Glutamatergic neuron (in vitro differentiated cells): ENCODE measurements around the gene CD300LG. TPM values are rescaled to one million over a fixed set of nuclear protein-coding genes. Genes with fewer than 3 reads are reported as not detected.

Experiments
- DNase-seq: peaks from one replicate; pipeline ENCODE4 v3.0.0; 2022
- H3K27ac Mint-ChIP-seq: one replicate; pipeline ENCODE4 v1.8.0; 2020; ENCODE audit warnings: mild to moderate bottlenecking, mixed read lengths, inconsistent platforms; ENCODE audit not compliant: unreplicated experiment
- H3K27me3 Mint-ChIP-seq: one replicate; pipeline ENCODE4 v1.8.0; 2020; ENCODE audit warnings: mild to moderate bottlenecking, moderate library complexity, mixed read lengths, inconsistent platforms; ENCODE audit not compliant: unreplicated experiment
- H3K36me3 Mint-ChIP-seq: one replicate; pipeline ENCODE4 v1.8.0; 2020; ENCODE audit warnings: mild to moderate bottlenecking, mixed read lengths, inconsistent platforms; ENCODE audit not compliant: unreplicated experiment
- H3K4me1 Mint-ChIP-seq: one replicate; pipeline ENCODE4 v1.8.0; 2020; ENCODE audit warnings: mild to moderate bottlenecking, low read depth, mixed read lengths, inconsistent platforms; ENCODE audit not compliant: unreplicated experiment
- H3K4me3 Mint-ChIP-seq: one replicate; pipeline ENCODE4 v1.8.0; 2020; ENCODE audit warnings: mild to moderate bottlenecking, mixed read lengths, inconsistent platforms; ENCODE audit not compliant: unreplicated experiment
- H3K9me3 Mint-ChIP-seq: one replicate; pipeline ENCODE4 v1.8.0; 2020; ENCODE audit warnings: mild to moderate bottlenecking, moderate library complexity, mixed read lengths, inconsistent platforms; ENCODE audit not compliant: unreplicated experiment
- CTCF ChIP-seq: fragments of 200-600 bp; sonication (generic); IDR thresholded peaks from one replicate; pipeline ENCODE4 v1.5.0; 2021; ENCODE audit not compliant: partially characterized antibody, unreplicated experiment
- total RNA-seq: library from RNA; stranded (reverse); fragmentation: NEBNext Ultra II Directional; extraction: Animal tissue kit (Norgen Biotek cat#: 25700); gene quantifications from one replicate; pipeline ENCODE4 v1.2.1, GENCODE V29; 2021; ENCODE audit not compliant: unreplicated experiment

Gene CD300LG
- total RNA-seq, 1 donor from 2014 or later: not detected

- Mint-ChIP-seq H3K27ac (peak overlapping the region; percentile 81), H3K9me3 (peaks cover 3% of the 10 kb centered on the region), H3K4me1 (peaks cover 10% of the 10 kb centered on the region), H3K36me3 (no peaks in the 10 kb centered on the region), H3K4me3 (no peak overlapping the region), H3K27me3 (peaks cover 5% of the 10 kb centered on the region)
- no peak for TF ChIP-seq CTCF
- DNase-seq: no peak
Measured at GRCh38 chr17:43816336-43817320, 30.3 kb upstream of the CD300LG start.

- Mint-ChIP-seq H3K36me3 (no peaks in the 10 kb centered on the region), H3K27me3 (peaks cover 5% of the 10 kb centered on the region), H3K9me3 (no peaks in the 10 kb centered on the region), H3K4me1 (peaks cover 11% of the 10 kb centered on the region), H3K27ac (no peak overlapping the region), H3K4me3 (no peak overlapping the region)
- TF ChIP-seq CTCF: no peak
- DNase-seq: no peak
Measured at GRCh38 chr17:43817826-43818225, 29.1 kb upstream of the CD300LG start.

- Mint-ChIP-seq H3K9me3 (no peaks in the 10 kb centered on the region), H3K36me3 (no peaks in the 10 kb centered on the region), H3K4me1 (peaks cover 13% of the 10 kb centered on the region), H3K27me3 (peaks cover 5% of the 10 kb centered on the region), H3K27ac (no peak overlapping the region), H3K4me3 (no peak overlapping the region)
- DNase-seq: no peak
- no peak for TF ChIP-seq CTCF
Measured at GRCh38 chr17:43818966-43819365, 28.0 kb upstream of the CD300LG start.

- Mint-ChIP-seq H3K9me3 (no peaks in the 10 kb centered on the region), H3K4me1 (peaks cover 13% of the 10 kb centered on the region)
- TF ChIP-seq CTCF: no peak
Measured at GRCh38 chr17:43820759-43821158, 26.2 kb upstream of the CD300LG start.

GRCh38 chr17:43822570-43823190 lies 24.3 kb upstream of the CD300LG start:
- no peak for DNase-seq
- Mint-ChIP-seq H3K9me3 (peaks cover 1% of the 10 kb centered on the region), H3K27ac (no peak overlapping the region), H3K4me3 (no peak overlapping the region), H3K36me3 (no peaks in the 10 kb centered on the region), H3K4me1 (peaks cover 6% of the 10 kb centered on the region), H3K27me3 (peaks cover 5% of the 10 kb centered on the region)
- TF ChIP-seq CTCF: no peak

More at GRCh38 chr17:43820759-43821158, 26.2 kb upstream of the CD300LG start:
- H3K4me3 Mint-ChIP-seq: no peak overlapping the region
- no peak for DNase-seq
- H3K27me3 Mint-ChIP-seq: peaks cover 3% of the 10 kb centered on the region
- H3K36me3 Mint-ChIP-seq: no peaks in the 10 kb centered on the region
- no peak overlapping the region for H3K27ac Mint-ChIP-seq
